Muscle of leg (tissue), 11 donors: Measurements from ENCODE around the gene PANK3. TPM values are rescaled to one million over a fixed set of nuclear protein-coding genes. Genes with fewer than 3 reads are reported as not detected.
A peak's percentile ranks its signal among the peaks of the same experiment; 100 is the strongest.
"Not testable (repeated sequence)": the region's sequence is repeated elsewhere in the genome, so short reads cannot be mapped to it uniquely, and the experiment has no call there.

ENCODE experiments used
- DNase-seq: peaks from one replicate; pipeline ENCODE4 v3.0.0; 2013
- H3K27ac ChIP-seq: one replicate; pipeline ENCODE4 v1.5.1; 2013; ENCODE audit warnings: mild to moderate bottlenecking, low read length, control low read depth
- H3K27me3 ChIP-seq: one replicate; pipeline ENCODE4 v1.6.1; 2013; ENCODE audit warnings: low read length; ENCODE audit not compliant: control insufficient read depth, insufficient read depth
- H3K36me3 ChIP-seq: one replicate; pipeline ENCODE4 v1.6.1; 2013; ENCODE audit warnings: low read length; ENCODE audit not compliant: control insufficient read depth, insufficient read depth
- H3K4me1 ChIP-seq: one replicate; pipeline ENCODE4 v1.6.1; 2013; ENCODE audit warnings: low read length; ENCODE audit not compliant: control insufficient read depth, insufficient read depth
- H3K4me3 ChIP-seq: one replicate; pipeline ENCODE4 v1.5.1; 2013; ENCODE audit warnings: low read length, control low read depth
- H3K9me3 ChIP-seq: replicated peaks from 2 replicates; pipeline ENCODE4 v1.6.1; 2013; ENCODE audit warnings: low read depth, low read length; ENCODE audit not compliant: control insufficient read depth
- WGBS: methylation state at CpG from one replicate; pipeline ENCODE4 v1.1.5; 2013; ENCODE audit warnings: missing lambda C conversion rate; ENCODE audit not compliant: insufficient coverage; 5-methylcytosine and 5-hydroxymethylcytosine counted together
- polyA plus RNA-seq, 8 donors: library from polyadenylated mRNA; unstranded; fragments of 120-200 nt; gene quantifications; one replicate each; pipeline versions ENCODE4 v1.2.1 to v1.2.3, GENCODE V29; 2013; ENCODE audit warnings: inconsistent platforms in 1 of 8, low replicate concordance in 1 of 8; ENCODE audit not compliant: insufficient read length in 8 of 8, insufficient read depth in 1 of 8
- total RNA-seq: library from RNA; stranded (reverse); fragments of 120-200 nt; gene quantifications from one replicate; pipeline ENCODE4 v1.2.4, GENCODE V29; 2013

The PANK3 gene
- total and polyA plus RNA-seq, 9 donors, result 21.4 to 42.5 (median 36.0) TPM

DNA sequence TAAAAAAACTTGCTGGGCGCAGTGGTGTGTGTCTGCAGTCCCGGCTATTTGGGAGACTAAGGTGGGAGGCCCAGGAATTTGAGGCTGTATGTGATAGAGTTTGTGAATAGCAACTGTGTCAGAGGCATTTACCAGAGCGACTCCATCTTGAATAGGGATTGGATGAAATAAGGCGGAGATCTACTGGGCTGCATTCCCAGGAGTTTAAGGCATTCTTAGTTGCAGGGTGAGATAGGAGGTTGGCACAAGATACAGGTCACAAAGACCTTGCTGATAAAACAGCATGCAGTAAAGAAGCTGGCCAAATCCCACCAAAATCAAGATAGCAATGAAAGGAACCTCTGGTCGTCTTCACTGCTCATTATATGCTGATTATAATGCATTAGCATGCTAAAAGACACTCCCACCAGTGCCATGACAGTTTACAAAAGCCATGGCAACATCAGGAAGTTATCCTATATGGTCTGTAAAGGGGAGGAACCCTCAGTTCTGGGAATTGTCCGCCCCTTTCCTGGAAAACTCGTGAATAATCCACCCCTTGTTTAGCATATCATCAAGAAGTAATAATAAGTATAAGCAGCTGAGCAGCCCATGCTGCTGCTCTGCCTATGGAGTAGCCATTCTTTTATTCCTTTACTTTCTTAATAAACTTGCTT, 1.8 kb upstream of the PANK3 start:
- H3K36me3 ChIP-seq, H3K27me3 ChIP-seq, H3K27ac ChIP-seq, H3K4me3 ChIP-seq, H3K4me1 ChIP-seq, H3K9me3 ChIP-seq: not testable (repeated sequence)
- peak; percentile 22 for DNase-seq
- 100% methylated on average over 3 of the region's 7 CpGs for WGBS

DNA sequence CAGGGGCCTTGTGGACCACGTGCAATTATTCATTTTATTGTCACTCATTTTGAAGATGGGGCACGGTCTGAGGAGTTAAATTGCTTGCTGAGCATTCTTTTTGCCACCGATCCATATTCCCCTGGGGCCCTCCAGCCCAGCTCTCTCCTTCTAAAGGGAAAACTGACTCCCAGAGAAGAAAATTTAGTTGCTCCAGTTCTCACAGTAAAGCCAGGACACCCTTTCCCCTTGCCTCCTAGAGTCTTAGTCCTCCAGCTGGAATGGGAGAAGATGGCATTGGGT, 1.0 kb upstream of the PANK3 start:
- no peaks in the 10 kb centered on the region for H3K36me3 ChIP-seq
- H3K27me3 ChIP-seq, result no peaks in the 10 kb centered on the region
- no peak for DNase-seq
- 36% methylated on average over 2 of the region's 3 CpGs for WGBS
- peak overlapping the region; percentile 90 for H3K27ac ChIP-seq
- H3K4me1 ChIP-seq, result peaks cover 6% of the 10 kb centered on the region
- H3K9me3 ChIP-seq, result no peaks in the 10 kb centered on the region
- peak overlapping the region; percentile 46 for H3K4me3 ChIP-seq

GRCh38 chr5:168579488-168580226, 489 bp upstream of the PANK3 start:
- Histone ChIP-seq H3K9me3 (no peaks in the 10 kb centered on the region), H3K36me3 (no peaks in the 10 kb centered on the region), H3K4me1 (peaks cover 6% of the 10 kb centered on the region), H3K4me3 (peak overlapping the region; percentile 99), H3K27ac (peak overlapping the region; percentile 90), H3K27me3 (no peaks in the 10 kb centered on the region)
- under 1% methylated on average over 49 of the region's 52 CpGs for WGBS
- DNase-seq, result peak; percentile 100

DNA sequence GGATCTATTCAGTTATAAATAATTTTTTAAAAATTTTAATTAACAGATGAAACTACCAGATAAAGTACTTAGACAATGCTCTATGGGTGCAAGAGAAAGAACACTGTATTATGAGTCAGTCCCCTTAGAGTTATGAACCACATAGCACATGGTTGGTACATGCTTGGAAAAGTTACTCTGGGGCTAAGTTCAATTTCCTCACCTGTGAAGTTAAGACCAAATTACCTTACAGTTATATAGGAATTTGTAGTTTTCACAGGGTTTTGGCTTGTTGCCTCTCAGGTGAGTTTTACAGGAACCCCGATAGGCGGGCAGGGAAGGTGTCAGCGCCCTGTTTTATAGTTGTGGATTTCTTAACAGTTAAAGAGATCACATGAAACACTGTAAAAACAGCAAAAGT, 1.2 kb downstream of the PANK3 start:
- H3K27ac ChIP-seq, result no peak overlapping the region
- WGBS, result no CpG with 5 or more reads among the region's 3 CpGs
- H3K36me3 ChIP-seq, result no peaks in the 10 kb centered on the region
- H3K4me3 ChIP-seq, result peak overlapping the region; percentile 99
- H3K9me3 ChIP-seq, result no peaks in the 10 kb centered on the region
- peak; percentile 10 for DNase-seq
- H3K27me3 ChIP-seq, result no peaks in the 10 kb centered on the region
- peaks cover 6% of the 10 kb centered on the region for H3K4me1 ChIP-seq

DNA sequence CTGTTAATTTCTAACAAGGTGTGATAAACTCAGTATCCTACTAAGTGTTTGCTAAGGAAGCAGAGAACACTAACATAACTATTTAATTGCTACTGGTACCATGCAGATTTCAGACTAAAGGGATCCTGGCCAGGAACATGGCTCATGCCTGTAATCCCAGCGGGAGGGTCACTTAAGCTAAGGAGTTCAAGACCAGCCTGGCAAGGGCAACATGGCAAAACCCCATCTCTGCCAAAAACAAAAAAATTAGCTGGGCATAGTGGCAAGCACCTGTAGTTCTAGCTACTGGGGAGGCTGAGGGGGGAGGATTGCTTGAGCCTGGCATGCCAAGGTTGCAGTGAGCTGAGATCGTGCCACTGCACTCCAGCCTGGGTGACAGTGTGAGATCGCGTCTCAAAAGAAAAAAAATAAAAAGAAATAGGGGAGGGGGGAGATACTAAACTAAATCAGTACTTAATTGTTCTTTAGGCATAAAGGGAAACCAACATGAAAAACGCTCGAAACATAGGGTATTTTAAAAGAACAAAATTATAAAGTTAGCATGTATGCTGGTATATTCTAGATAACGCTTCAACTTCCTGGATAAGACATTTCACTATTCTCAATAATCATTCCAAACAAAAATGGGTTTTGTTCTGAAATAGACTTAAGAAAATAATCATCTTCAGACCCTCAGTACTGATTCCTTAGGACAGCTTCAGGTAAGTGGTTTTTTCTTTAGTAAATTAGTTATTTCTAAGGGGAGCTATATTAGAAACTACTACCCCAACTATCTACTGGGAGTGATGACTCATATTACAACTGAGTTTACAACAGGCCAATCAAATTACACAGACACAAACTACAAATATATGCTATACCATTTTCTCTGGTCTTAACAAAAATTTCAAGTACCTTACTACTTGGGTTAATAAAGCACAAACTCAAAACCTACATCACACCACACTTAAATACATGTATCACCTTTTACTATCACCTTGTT, 3.5 kb downstream of the PANK3 start:
- H3K27me3 ChIP-seq, result no peaks in the 10 kb centered on the region
- peaks cover 6% of the 10 kb centered on the region for H3K4me1 ChIP-seq
- no peak for DNase-seq
- H3K36me3 ChIP-seq, result no peaks in the 10 kb centered on the region
- WGBS, result no CpG with 5 or more reads among the region's 7 CpGs
- H3K27ac ChIP-seq, result no peak overlapping the region
- no peak overlapping the region for H3K4me3 ChIP-seq
- no peaks in the 10 kb centered on the region for H3K9me3 ChIP-seq

GRCh38 chr5:168574156-168574555, 5.0 kb downstream of the PANK3 start:
- DNase-seq, H3K4me1 ChIP-seq, H3K9me3 ChIP-seq, H3K4me3 ChIP-seq, H3K36me3 ChIP-seq, H3K27ac ChIP-seq, H3K27me3 ChIP-seq: not testable (repeated sequence)
- WGBS, result no CpG with 5 or more reads among the region's 1 CpG

- not testable (repeated sequence) for H3K4me1 ChIP-seq, DNase-seq, H3K9me3 ChIP-seq, H3K27ac ChIP-seq, H3K36me3 ChIP-seq, H3K4me3 ChIP-seq, H3K27me3 ChIP-seq
- WGBS, result no CpG with 5 or more reads among the region's 3 CpGs
Measured at GRCh38 chr5:168573663-168574062, 5.5 kb downstream of the PANK3 start.

DNA sequence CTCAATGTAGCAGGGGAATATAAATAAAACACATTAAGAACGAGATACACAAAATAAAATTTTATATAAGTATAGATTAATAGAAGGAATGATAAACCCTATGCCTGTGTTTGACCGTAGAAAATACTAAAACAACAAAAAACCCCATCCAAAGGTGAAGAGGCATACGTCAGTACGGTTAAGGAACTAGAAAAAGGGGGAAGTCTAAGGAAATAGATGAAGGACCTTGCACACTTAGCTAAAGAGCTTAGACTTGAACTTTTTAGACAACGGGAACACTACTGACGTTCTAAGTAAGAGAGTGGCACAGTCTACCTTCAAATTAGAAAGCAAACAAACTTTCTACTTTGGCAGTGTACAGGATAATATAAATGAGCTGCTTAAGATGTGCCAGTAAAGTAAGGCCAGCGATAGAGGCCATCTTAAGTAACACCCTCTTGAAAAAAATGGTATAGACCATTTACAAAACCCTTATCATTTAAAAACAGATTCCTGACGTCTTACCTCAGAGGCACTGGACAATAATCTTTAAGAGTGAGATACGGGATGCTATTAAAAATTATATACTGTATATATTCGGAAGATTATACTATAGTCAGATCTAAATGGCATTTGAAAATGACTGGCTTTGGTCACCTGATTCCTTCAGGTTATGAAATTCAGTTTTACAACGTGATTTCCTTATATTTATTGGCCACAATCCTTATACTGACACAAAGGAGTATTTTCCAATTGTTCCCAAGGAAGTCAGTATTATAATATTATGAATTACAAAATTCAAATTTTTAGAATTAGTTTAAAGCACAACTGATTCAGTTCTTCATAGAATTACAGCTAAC, 8.5 kb downstream of the PANK3 start:
- Histone ChIP-seq H3K27me3 (no peaks in the 10 kb centered on the region), H3K9me3 (no peaks in the 10 kb centered on the region), H3K36me3 (peaks cover 20% of the 10 kb centered on the region), H3K27ac (no peak overlapping the region), H3K4me1 (no peaks in the 10 kb centered on the region), H3K4me3 (no peak overlapping the region)
- no peak for DNase-seq
- WGBS, result no CpG with 5 or more reads among the region's 11 CpGs

DNA sequence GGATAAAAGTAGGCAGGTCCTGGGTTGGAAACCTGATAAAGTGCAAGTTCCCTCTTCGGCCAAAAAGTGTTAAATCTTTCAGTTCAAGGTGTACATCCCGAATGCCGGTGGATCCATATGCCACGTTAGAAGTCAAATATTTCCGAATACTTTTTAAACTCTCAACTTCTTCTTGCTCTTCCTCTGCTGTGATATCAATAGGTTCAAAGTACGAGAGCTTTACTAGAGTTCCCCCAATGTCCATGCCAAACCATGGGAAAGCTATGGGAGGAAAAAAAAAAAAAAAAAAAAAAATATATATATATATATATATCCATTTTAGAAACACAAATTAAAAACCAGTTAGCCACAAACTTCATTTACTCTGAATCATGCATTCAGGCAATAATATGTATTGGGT, 10.4 kb downstream of the PANK3 start:
- DNase-seq, result no peak
- peaks cover 27% of the 10 kb centered on the region for H3K36me3 ChIP-seq
- 96% methylated on average over 3 of the region's 6 CpGs for WGBS

More for the DNA sequence above, 10.4 kb downstream of the PANK3 start:
- no peak overlapping the region for H3K27ac ChIP-seq
- no peak overlapping the region for H3K4me3 ChIP-seq
- H3K9me3 ChIP-seq, result no peaks in the 10 kb centered on the region
- no peaks in the 10 kb centered on the region for H3K4me1 ChIP-seq
- no peaks in the 10 kb centered on the region for H3K27me3 ChIP-seq
